NOMO-1 treated with DMSO at 0.1 percent for 48 hours (cell line): Measurements from ENCODE around the gene IQSEC3.
A peak's percentile ranks its signal among the peaks of the same experiment; 100 is the strongest.

Experiments used
- DNase-seq: peaks from one replicate; lab custom pipeline; 2025; ENCODE audit not compliant: unreplicated experiment; lab: John Stamatoyannopoulos, UW

The IQSEC3 gene

DNA sequence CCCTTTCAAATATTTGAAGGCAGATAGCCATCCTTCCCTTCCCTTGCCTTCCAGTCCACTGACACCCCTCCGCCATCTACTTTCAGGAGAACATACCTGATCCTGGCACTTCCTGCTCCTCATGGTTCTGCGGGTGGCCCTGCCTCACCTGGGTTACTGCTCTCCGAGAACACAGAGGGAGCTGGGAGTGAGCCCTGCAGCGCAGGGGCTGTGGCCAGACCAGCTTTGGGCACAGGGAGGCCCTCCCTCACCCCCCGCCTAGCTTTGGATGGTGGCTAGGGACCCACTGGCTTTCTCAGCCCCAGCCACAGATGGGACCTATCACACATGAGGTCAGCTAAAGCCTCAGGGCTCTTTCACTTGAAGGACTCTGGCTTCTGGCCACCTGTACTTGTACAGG is 12.4 kb downstream of the IQSEC3 start:
- no peak for DNase-seq

DNA sequence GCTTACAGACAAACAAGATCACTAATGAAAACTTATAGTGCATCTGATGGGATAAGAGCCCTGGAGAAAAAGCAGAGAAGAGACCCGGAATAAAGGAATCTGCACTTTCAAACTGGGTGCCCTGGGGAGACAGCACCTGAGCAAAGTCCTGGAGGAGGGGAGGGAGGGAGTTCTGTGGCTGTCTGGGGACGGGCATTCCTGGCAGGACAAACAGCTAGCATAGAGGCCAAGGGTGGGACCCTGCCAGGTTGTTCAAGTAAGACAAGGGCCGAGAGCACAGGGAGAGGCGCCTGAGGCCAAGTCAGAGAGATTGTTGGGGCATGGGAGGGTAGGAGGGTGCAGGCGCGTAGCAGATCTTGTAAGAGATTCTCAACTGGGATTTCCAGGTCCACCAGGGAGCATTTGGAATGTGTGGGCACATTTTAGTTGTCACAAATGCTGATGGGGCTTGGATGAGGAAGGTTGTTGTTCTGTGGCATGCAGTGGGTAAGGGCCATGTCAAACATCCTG is 14.2 kb downstream of the IQSEC3 start:
- no peak for DNase-seq

DNA sequence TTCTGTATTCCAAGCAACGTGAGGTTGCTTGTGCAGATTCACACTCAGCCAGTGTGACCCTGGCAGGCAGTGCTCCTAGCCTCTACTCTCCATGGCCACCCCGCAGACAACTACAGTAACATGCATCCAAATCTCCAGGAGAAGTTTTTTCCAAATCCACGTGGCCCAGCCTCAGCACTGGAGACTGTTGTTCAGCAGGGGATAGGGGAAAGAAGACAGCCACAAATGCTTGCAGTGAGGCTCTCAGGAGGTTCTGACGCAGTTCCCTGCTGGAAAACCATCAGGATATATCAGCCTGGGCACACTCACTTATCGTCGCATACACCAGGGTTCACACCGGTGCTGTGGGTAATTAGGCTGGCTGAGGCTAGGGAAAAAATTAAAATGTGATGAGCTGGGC is 16.2 kb downstream of the IQSEC3 start:
- no peak for DNase-seq

DNA sequence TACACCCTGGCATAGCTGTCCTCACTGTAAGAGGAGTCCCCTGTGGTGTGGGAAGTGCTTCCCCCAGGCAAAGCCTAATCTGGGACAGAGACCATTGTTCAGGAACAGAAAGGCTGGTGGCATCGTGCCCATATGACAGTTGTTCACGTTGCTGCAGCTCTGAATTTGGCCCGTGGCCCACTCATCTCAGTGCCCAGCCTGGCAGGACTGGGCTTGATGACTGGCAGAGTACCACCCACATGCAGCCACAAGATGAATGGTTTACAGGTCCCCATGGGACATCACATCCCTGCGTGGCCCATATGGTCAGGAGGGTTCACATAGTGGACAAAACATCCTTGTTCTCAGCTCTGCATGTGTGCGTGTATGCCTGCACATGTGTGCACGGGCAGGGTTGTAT is 17.5 kb downstream of the IQSEC3 start:
- DNase-seq: no peak

DNA sequence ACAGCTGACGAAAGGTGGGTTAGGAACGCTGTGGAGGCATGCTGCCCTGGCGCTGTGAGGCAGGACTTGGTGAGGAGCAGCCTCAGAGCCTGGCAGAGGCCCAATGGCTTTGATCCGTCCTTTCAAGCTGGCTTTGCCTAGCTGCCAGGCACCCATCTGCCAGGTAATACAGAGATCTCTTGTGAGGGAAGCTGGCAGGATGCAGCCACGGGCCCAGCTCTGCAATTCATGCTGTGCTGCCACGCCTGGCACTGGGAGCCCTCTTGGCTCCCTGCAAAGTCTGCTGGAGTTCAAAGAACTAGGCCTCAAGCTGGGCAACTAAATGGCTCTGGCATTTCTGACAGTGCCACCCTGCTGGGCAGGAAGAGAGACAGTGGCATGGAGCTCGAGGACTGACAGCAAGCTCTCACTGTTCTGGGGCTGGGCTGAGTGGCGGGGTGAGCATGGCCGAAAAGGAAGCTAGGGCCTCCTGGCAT is 18.7 kb downstream of the IQSEC3 start:
- DNase-seq: no peak

DNA sequence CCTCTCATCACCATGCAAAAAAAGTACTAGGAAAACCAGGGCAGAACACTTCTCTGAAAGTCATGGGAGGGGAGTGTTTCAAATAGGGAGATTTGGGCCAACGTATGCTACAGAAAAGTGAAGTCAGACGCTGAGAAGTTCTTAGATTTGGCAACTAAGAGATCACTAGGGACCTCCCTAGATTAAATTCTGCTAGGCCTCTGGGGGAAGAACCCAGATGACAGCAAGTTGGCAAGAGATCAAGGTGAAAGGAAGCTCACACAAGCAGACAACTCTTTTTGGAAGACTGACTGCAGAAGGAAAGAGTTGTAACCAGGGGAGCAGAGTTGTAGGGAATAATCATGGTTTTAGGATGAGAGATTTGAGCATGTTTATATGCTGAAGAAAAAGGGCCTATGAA is 20.7 kb downstream of the IQSEC3 start:
- no peak for DNase-seq

DNA sequence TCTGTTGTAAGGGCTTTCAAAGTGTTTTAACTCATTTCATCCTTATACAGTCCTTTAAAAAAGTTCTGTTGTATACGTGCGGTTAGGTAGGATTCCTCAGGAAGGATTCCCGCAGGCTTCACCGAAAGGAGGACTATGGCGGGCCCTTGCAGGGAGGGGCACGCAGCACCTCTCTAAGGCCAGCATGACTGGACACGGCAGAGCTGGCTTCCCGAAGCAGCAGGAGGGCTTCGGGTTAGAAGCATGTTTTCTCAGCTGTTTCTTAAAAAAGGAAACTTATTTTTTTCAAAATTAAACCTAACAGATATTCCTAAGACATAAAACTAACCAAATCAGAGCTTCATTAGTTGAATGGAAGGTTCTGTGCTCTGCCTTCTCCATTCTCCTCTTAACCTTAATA is 21.3 kb downstream of the IQSEC3 start:
- no peak for DNase-seq

DNA sequence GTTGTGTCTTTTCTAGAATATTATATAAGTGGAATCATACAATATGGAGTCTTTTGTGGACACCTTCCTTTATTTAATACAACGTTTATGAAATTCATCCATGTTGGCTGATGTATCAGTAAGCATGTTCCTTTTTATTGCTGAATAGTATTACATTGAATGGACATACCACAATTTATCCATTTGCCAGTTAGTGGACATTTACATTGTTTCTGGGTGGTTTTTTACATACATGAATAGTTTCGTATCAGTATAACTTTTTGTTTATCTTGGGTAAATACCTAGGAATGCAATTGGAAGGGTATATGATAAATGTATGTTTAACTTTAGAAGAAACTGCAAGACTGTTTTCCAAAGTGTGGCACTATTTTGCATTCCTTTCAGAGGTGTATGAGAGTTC is 23.1 kb downstream of the IQSEC3 start:
- no peak for DNase-seq

DNA sequence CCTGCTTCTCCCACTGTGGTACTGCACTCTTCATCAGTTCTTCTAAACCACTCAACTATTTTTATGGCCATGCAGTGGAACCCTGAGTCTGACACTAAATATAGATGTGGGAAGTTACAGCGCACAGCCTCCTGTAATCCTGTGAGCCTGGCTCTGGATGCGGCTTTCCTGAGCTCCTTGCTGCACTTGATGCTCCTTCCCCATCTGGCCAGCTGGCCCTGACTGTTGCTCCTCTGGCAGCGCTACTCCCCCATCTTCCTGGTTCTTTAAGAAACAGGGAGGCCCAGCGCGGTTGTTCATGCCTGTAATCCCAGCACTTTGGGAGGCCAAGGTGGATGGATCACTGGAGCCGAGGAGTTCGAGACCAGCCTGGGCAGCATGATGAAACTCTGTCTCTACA is 24.6 kb downstream of the IQSEC3 start:
- no peak for DNase-seq

DNA sequence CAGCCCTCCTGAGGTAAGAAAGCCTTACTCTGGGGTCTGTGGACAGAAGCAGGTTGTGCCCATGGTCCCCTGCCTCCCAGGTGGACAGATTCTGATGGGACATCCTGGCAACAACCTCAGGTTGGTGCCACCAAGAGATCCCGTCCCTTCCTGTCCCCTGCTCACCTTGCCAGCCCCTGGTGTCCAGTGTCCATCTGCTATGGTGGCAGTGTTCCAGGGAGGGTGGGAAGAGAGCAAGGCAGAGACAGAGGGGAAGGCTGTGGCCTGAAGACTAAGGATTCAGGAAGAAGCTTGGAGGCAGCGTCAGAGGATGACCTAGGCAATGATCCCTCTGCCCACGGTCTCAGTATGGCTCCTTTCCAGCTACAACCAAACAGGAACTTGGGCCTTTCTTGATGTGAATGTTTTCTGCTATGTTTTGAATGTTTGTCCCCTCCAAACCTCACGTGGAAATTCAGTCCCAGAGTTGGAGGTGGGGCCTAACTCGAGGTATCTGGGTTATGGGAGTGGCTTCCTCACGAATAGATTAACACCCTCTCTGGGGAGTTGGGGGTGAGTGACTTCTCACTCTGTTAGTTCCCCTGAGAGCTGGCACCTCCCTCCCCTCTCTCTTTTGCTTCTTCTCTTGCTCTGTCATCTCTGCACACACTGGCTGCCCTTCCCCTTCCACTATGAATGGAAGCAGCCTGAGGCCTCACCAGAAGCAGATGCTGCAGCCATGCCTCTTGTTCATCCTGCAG is 26.9 kb downstream of the IQSEC3 start:
- DNase-seq: no peak

DNA sequence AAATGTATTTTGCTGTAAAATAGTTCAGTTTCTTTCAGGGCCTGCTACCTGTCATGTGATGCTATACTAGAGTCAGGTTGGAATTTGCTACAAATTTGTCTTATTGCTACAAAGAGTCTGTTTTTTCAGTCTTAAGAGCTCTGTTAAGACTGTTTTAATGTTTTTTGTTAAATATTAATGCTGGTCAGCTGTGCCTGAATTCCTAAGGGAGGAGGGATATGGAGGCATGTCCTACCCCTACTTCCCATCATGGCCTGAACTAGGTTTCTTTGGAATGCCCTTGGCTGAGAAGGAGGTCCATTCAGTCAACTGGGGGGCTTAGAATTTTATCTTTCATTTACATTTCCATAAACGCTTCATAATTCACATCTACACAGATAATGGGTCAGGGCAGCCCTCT is 30.0 kb downstream of the IQSEC3 start:
- DNase-seq: no peak

DNA sequence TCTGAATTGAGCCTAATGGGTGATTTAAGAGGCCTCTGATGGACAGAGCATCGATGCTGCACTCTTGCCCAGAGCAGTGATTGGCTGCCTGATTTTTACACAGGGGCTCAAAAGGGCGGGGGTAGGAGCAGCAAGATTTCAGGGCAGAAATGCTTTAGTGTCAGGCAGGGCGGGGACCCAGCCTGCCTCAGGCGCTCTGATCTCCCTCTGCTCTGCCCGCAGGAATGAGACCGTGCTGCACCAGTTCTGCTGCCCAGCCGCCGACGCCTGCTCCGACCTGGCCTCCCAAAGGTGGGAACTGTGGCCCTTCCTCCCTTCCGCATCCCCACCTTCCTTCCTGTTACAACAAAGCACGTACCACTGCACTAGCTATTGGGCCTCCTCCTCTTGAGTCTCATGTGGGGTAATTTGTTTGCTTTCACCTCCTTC is 32.4 kb downstream of the IQSEC3 start:
- no peak for DNase-seq

DNA sequence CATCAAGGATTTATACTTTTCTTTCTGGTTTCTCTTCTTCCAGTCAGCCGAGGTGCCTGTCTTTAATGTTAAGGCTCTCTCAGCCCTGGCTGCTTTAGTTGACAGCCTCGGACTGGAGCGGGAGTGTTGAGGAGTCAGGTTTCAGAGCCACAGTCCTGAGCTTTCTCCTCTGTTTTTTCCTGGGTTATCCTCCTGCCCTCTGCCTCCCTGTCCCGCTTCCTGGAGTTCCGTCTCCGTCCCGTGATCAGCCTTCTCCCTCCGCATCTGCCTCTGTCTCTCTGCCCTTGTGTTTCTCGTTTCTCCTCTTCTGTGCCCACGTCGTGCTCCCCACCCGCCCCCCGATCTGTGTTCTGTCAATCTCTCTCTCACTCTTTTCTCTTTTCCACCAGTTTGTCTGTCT is 33.0 kb downstream of the IQSEC3 start:
- DNase-seq: no peak

DNA sequence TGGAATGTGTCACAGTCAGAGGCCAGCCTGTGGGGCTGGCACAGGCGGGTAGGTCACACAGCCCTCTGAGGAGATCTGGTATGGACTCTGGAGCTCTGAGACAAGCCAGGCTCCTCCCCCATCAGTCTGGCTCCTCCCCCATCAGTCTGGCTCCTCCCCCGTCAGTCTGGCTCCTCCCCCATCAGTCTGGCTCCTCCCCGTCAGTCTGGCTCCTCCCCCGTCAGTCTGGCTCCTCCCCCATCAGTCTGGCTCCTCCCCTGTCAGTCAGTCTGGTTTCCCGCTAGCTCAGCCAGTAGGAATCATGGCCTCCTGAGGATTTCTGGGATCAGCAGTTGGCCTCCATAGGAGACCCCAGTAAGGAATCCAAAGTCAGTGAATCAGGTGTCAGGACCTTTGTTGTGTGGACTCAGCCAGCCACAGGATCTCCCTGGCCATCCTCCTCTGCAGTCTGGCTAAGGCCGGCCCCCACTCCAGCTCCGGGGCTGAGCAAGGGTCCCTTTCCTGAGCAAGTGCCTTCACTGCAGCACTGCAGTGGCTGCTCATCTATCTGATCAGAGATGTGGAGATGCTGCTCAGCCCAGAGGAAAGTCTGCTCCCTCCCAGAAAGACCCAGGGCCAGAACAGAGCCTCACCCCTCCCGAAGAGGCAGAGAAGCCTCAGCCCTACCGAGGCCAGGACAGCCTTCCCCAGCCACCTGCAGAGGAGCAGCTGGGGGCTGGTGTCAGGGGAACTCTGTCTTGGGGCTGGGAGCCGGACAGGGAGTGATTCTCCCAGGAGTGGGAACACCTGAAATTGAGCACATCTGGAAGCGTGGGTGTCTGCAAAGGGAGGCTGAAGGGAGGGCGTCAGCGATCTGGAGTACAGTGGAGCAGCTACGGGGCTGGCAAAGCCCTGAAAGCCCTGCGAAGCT is 35.7 kb downstream of the IQSEC3 start:
- DNase-seq: no peak

DNA sequence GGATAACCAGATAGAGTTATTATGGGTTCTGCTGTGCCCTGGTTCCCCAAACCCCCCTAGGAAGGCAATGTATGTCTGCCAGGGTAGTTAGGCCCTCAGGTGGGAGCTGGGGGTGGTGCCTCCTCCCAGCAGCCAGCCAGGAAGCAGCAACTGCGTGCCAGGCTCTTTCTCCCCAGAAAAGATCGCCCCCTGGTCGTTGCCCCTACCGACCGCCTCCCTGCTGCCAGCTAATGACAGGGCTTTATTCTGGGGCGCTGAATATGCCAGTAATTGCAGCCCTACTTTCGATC is 36.3 kb downstream of the IQSEC3 start:
- DNase-seq: no peak

DNA sequence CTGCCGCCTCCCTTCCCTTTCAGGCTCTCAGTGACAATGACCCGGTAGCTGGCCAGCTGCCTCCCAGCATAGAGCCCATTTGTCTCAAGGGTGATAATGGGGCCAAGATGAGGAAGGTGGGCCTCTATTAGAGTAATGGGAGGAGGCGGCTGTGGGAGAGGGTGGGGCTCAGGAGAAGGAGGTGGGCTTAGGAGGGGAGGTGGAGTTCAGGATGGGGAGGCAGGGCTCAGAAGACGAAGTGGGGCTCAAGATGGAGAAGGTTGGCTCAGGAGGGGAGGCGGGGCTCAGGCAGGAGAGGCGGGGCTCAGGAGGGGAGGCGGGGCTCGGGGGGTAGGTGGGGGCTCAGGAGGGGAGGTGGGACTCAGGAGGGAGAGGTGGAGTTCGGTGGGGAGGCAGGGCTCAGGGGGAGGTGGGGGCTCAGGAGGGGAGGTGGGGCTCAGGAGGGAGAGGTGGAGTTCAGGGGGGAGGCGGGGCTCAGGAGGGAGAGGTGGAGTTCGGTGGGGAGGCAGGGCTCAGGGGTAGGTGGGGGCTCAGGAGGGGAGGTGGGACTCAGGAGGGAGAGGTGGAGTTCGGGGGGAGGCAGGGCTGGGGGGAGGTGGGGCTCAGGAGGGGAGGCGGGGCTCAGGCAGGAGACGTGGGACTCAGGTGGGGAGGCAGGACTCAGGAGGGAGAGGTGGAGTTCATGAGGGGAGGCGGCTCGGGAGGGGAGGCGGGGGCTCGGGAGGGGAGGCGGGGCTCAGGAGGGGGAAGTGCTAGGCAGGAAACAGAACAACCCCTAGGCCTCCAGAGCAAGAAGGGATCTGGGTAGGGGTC is 36.8 kb downstream of the IQSEC3 start:
- DNase-seq: no peak

DNA sequence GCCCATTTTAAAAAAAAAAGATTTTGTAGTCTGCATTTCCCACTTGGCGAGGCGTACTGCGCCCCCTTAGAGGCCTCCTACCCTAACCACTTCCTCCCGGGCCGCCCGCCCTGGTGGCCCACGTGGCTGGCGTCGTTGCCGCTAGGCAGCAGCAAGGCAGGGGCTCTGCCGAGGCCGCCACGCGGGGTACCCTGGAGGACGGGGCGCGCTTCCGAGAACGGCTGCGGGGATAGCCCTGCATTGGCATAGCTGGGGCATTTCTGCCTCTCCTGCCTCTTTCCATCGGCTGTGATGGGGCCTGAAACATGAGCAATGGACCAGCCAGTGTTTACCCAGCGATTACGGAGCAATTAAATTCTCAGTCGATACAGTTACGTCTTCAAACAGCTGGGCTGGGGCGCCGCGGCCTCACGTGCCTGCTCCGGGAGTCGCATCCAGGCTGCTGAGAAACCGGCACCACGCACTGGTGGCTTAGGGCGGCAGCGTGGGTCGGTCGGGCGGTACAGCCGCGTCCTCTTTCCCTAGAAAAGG is 38.0 kb downstream of the IQSEC3 start:
- DNase-seq: peak; percentile 9

DNA sequence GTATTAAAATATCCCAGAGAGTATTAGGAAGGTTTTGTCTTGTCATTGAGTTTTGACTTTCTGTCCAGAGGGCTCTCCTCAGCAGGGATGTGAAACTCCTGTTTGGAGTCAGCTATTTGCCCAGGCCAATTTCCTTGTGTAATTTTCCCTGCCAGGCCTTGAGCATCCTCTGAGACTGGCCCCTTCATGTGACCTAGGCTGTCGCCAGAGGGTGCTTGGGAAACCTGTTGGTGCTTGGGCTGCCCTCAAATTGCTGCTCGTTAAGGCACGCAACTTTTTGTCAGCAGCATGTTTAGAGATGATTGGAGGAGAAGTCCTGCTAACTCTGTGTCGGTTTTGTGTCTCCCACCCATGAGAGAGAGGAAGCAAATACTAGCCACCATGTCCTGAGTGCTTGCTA is 39.1 kb downstream of the IQSEC3 start:
- DNase-seq: no peak

DNA sequence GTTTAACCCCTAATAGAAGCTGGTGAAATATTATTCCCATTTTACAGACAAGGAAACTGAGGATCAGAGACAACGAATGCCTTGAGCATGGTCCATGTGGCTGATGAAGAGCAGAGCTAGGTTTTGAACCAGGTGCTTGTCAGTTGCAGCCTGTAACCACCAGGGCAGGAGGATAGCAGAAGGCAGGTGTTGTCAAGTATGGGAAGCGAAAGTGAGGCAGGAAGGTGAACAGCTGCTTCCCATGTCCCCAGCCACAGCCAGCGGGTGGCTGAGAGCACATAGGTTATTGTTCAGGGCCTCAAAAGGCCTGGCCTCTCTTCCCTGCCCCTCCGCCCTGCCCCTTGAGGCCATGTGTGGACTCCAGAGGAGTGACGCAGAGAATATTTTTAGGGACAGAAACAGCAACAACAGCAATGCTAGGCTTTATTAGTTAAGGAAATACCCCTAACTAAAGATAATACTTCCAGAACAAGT is 39.6 kb downstream of the IQSEC3 start:
- no peak for DNase-seq

DNA sequence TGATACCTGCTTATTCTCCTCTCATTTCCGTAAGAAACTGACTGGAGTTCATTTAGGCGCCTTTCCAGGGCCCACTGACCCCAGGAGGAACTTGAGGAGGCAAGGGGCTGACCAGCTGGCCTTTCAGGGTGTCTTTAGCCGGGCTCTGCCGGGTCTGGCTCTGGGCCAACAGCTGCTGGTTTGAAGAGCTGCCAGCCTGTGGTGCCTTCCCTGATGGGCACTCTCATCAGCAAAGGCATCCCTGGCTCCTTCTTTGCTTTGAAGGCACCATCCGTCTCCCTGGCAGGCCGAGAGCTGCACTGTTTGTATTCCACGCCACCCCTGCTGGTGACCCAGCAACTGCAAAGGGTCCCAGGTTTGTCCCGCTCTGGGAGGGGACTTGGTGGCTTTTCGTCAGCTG is 42.0 kb downstream of the IQSEC3 start:
- no peak for DNase-seq

DNA sequence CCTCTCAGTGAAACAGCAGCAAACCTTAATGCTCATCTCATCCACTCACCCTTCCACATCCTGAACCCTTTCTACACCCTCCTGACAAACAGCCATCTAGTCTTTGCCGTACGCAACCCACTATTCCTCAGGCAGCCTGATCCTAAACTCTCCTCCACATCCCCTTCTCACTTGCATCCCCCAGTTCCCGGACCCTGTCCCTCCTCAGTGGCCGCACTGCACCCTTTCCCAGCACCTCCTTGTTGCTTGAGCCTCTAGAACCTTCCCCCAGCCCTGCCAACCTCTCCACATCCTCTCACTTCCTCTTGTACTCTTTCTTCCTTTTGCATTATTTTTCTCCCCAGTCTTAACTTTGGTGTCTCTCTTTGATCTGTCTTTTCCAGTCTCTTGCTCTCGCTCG is 42.9 kb downstream of the IQSEC3 start:
- DNase-seq: peak; percentile 10
